Heart right ventricle (tissue), 16 donors: ENCODE data around the gene PCBP3. TPM values are rescaled to one million over a fixed set of nuclear protein-coding genes. Genes with fewer than 3 reads are reported as not detected.

ENCODE experiments used
- ATAC-seq, 8 donors: fragments of 200-7000 bp; cut with Tn5 transposase; one replicate each; pipeline ENCODE4 v1.9.1; 2020; ENCODE audit warnings: mild to moderate bottlenecking in 8 of 8, moderate library complexity in 8 of 8, moderate number of reproducible peaks in 1 of 8
- DNase-seq, 2 donors: peaks; one replicate each; pipeline ENCODE4 v3.0.0-alpha.2; 2020
- H3K27ac ChIP-seq, 10 donors: fragments of 200-600 bp; sonication (generic) in 2 of 10; one replicate each; pipeline versions ENCODE4 v1.5.0 to v1.8.0; 2020 to 2022; ENCODE audit warnings: mild to moderate bottlenecking in 3 of 10
- H3K27me3 ChIP-seq, 7 donors: fragments of 200-600 bp; one replicate each; pipeline ENCODE4 v1.8.0; 2021 to 2022; ENCODE audit warnings: mild to moderate bottlenecking in 2 of 7
- H3K36me3 ChIP-seq, 9 donors: fragments of 200-600 bp; sonication (generic) in 1 of 9; one replicate each; pipeline versions ENCODE4 v1.5.0 to v1.8.0; 2020 to 2022; ENCODE audit warnings: mild to moderate bottlenecking in 2 of 9
- H3K4me1 ChIP-seq, 9 donors: fragments of 200-600 bp; sonication (generic) in 1 of 9; one replicate each; pipeline versions ENCODE4 v1.5.0 to v1.8.0; 2020 to 2022; ENCODE audit warnings: mild to moderate bottlenecking in 4 of 9
- H3K4me3 ChIP-seq, 10 donors: fragments of 200-600 bp; sonication (generic) in 2 of 10; one replicate each; pipeline versions ENCODE4 v1.5.0 to v1.8.0; 2020 to 2022; ENCODE audit warnings: mild to moderate bottlenecking in 7 of 10, moderate library complexity in 2 of 10
- H3K9me3 ChIP-seq, 11 donors: fragments of 200-600 bp in 10 of 11; sonication (generic) in 2 of 11; one replicate each; pipeline versions ENCODE4 v1.5.0 to v1.8.0; 2013 to 2022; ENCODE audit warnings: mild to moderate bottlenecking in 2 of 11, control low read depth in 1 of 11, moderate library complexity in 1 of 11
- WGBS, 2 donors: extraction: QIAGEN DNeasy Blood & Tissue Kit; methylation state at CpG; one replicate each; pipeline ENCODE4 v1.1.7; 2013; ENCODE audit warnings: inconsistent platforms in 1 of 2; 5-methylcytosine and 5-hydroxymethylcytosine counted together
- intact Hi-C, 10 donors: fragments of 100-400 bp; cut with DNase I; formaldehyde crosslinking; loops; one replicate each; pipeline versions ENCODE4 v1.11.1 to v1.14.2; 2022
- polyA plus RNA-seq, 2 donors: library from polyadenylated mRNA; stranded (reverse); fragments of 200-250 nt; gene quantifications; one replicate each; pipeline ENCODE4 v1.2.3, GENCODE V29; 2013
- total RNA-seq, 10 donors: library from RNA; stranded (reverse); fragmentation: NEBNext Ultra II Directional in 3 of 10; extraction: Animal tissue kit (Norgen Biotek cat#: 25700) in 3 of 10; gene quantifications; one replicate each; pipeline versions ENCODE4 v1.2.1 to v1.2.4, GENCODE V29; 2021 to 2023
- TF ChIP-seq, protein P1 (sequence below), 9 donors: fragments of 200-600 bp; sonication (generic) in 2 of 9; IDR thresholded peaks; one replicate each; pipeline versions ENCODE4 v1.5.0 to v1.8.0; 2021 to 2022; ENCODE audit warnings: antibody characterized with exemption in 9 of 9, mild to moderate bottlenecking in 5 of 9, moderate library complexity in 1 of 9
- donor health status: Arrhythmogenic right ventricular cardiomyopathy.
- donor health status: ischemic (EF 13 %, LVEDD 7.1; RV severe dilation, severe dysfunction).
- donor health status: healthy with polysubstance abuse.
- donor health status: DM: no; HTN: yes; CAD: no.
- donor health status: DM: no; HTN: no; CAD: no.
- donor health status: ischemic (EF 25% LVEDD 6.9; RV normal size, moderate dysfunction).
- donor health status: ischemic (EF 25% LVEDD 5.7; RV mildly dilated, moderate dysfunction).
- donor health status: healthy.
- donor health status: DM: yes; HTN: yes; CAD: no.
- donor health status: Ischemic cardiomyopathy.
- donor health status: ischemic (EF 35%, LVEDD 5.7; RV mildly dilated, moderate dysfunction).
- donor health status: nonischemic (EF 11% LVEDD 7.7; RV severe dilation, severe dysfunction).
- donor health status: DM: yes; HTN: yes; CAD: no.
- donor health status: PGD.
- donor health status: ischemic (EF 29% LVEDD 5.4; RV normal size, mild dysfunction).
- donor health status: nonischemic (EF 23%, LVEDD 6.1; RV moderate dilation, normal function).

Gene PCBP3
- total and polyA plus RNA-seq, 12 donors, result 0.25 to 11.3 (median 1.2) TPM

DNA sequence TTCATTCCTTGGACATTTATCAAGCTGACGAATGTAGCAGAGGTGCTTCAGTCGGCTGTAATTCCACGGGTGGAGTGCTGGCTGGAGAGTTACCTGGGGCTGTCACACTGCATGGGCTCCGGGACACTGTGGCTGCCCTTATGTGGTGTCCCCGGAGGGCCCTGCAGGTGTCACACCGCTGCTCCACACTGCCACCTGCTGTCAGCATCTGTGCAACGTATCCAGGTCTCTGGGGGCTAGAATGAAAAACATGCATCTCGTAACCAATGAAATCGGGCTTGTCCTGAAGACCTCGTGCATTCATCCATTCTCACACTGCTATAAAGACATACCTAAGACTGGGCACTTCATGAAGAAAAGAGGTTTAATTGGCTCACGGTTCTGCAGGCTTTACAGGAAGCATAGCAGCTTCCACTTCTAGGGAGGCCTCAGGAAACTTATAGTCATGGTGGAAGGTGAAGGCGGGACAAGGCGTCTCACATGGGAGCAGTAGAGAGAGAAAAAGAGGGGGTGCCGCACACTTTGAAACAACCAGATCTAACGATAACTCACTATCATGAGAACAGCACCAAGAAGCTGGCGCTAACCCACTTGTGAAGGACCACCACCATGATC lies 46.7 kb upstream of the PCBP3 start:
- TF ChIP-seq, protein P1, sequence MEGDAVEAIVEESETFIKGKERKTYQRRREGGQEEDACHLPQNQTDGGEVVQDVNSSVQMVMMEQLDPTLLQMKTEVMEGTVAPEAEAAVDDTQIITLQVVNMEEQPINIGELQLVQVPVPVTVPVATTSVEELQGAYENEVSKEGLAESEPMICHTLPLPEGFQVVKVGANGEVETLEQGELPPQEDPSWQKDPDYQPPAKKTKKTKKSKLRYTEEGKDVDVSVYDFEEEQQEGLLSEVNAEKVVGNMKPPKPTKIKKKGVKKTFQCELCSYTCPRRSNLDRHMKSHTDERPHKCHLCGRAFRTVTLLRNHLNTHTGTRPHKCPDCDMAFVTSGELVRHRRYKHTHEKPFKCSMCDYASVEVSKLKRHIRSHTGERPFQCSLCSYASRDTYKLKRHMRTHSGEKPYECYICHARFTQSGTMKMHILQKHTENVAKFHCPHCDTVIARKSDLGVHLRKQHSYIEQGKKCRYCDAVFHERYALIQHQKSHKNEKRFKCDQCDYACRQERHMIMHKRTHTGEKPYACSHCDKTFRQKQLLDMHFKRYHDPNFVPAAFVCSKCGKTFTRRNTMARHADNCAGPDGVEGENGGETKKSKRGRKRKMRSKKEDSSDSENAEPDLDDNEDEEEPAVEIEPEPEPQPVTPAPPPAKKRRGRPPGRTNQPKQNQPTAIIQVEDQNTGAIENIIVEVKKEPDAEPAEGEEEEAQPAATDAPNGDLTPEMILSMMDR (IDR thresholded peaks at IDR 0.05), result peak; percentile 52 to 90 (median 79)
- DNase-seq, result peak; percentile 64 to 73
- no peaks in the 10 kb centered on the region for H3K36me3 ChIP-seq
- H3K4me3 ChIP-seq, result no peak overlapping the region
- H3K27me3 ChIP-seq, result peaks cover 0 to 43% (median 18%) of the 10 kb centered on the region in 7 donors
- intact Hi-C loops, result loop anchor here in 5 of 10 donors (1.0 to 10.0 kb wide), 7 partner anchors 40 to 302 kb away; no protein-coding TSS in a partner anchor
- peak; percentile 68 to 85 (median 78) for ATAC-seq
- H3K9me3 ChIP-seq, result peaks cover 0 to 2% (median 0%) of the 10 kb centered on the region in 11 donors
- H3K4me1 ChIP-seq, result peaks cover 0 to 6% (median 0%) of the 10 kb centered on the region in 9 donors
- H3K27ac ChIP-seq, result no peak overlapping the region
- 29 to 34% methylated on average over 16 of the region's 16 CpGs for WGBS, 2 donors

- Histone ChIP-seq H3K4me1 (no peaks in the 10 kb centered on the region), H3K9me3 (peaks cover 0 to 12% (median under 1%) of the 10 kb centered on the region in 11 donors), H3K4me3 (no peak overlapping the region), H3K36me3 (no peaks in the 10 kb centered on the region), H3K27me3 (peaks cover 0 to 43% (median 20%) of the 10 kb centered on the region in 7 donors), H3K27ac (no peak overlapping the region)
- DNase-seq (no peak), ATAC-seq (no peak)
- intact Hi-C loops, result loop anchor here in 3 of 10 donors (5.0 to 10.0 kb wide), 4 partner anchors 113 to 303 kb away; no protein-coding TSS in a partner anchor
- TF ChIP-seq, protein P1 (IDR thresholded peaks at IDR 0.05), result no peak
- WGBS, 2 donors, result 62 to 74% methylated on average over 7 of the region's 7 CpGs
Measured at GRCh38 chr21:45598109-45598508, 45.4 kb upstream of the PCBP3 start.

DNA sequence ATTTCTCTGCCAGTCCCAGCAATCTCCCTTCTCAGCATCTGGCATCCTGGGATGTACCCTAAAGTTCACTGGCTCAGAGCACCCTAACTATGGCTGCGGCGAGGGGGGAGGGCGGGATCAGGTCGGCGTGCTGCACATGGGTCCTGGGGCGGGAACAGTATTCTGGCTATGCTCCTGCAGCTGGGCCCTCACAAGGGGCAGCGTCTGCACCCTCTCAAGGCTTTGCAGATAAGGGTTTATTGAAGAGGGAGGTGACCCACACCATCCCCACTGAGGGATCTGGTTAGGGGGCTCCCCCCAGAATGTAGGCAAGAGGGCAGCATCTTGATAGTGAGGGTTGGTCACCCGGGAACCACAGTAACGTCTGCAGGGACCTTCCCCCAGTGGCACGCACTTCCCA lies 44.9 kb upstream of the PCBP3 start:
- no peak for DNase-seq
- Histone ChIP-seq H3K36me3 (no peaks in the 10 kb centered on the region), H3K4me1 (no peaks in the 10 kb centered on the region), H3K9me3 (peaks cover 0 to 18% (median 6%) of the 10 kb centered on the region in 11 donors), H3K4me3 (no peak overlapping the region), H3K27me3 (peaks cover 0 to 43% (median 20%) of the 10 kb centered on the region in 7 donors), H3K27ac (no peak overlapping the region)
- ATAC-seq, result no peak
- 67 to 73% methylated on average over 10 of the region's 10 CpGs for WGBS, 2 donors
- TF ChIP-seq, protein P1 (IDR thresholded peaks at IDR 0.05), result no peak
- intact Hi-C loops, result loop anchor here in 3 of 10 donors (5.0 to 10.0 kb wide), 4 partner anchors 114 to 304 kb away; no protein-coding TSS in a partner anchor

DNA sequence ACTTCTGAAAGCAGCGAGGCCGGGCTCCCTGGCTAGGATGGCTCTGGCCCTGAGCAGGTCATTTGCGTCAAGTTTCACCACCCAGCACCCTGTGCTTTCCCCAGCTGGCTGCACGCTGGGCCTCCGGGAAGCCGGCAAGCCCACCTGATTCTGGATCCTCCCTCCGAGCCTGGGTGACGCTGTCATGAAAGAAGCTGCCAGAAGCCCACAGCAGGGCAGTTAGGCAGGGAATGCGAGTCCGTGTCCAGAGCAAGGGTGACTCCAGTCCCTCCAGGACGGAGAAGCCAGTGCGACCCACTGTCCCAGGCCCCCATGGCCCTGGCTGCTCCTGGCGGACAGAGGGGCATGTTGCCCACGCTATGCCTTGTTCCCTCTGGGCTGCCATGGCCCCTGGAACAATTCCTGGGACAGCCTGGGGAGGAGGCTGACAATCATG lies 44.4 kb upstream of the PCBP3 start:
- Histone ChIP-seq H3K4me1 (no peaks in the 10 kb centered on the region), H3K9me3 (peaks cover 0 to 23% (median 11%) of the 10 kb centered on the region in 11 donors), H3K36me3 (no peaks in the 10 kb centered on the region), H3K27me3 (peaks cover 0 to 43% (median 20%) of the 10 kb centered on the region in 7 donors), H3K27ac (no peak overlapping the region), H3K4me3 (no peak overlapping the region)
- TF ChIP-seq, protein P1 (IDR thresholded peaks at IDR 0.05), result no peak
- ATAC-seq (no peak), DNase-seq (no peak)
- intact Hi-C loops, result loop anchor here in 3 of 10 donors (5.0 to 10.0 kb wide), 4 partner anchors 114 to 304 kb away; no protein-coding TSS in a partner anchor
- WGBS, 2 donors, result 85 to 86% methylated on average over 14 of the region's 14 CpGs
